CD4-positive, CD25-positive, alpha-beta regulatory T cell (primary cell): ENCODE data around the gene PAM. TPM values are rescaled to one million over a fixed set of nuclear protein-coding genes. Genes with fewer than 3 reads are reported as not detected.
A peak's percentile ranks its signal among the peaks of the same experiment; 100 is the strongest.

ENCODE experiments used
- ATAC-seq, 2 donors: fragments of 150-1000 bp; cut with Tn5 transposase; one replicate each; pipeline ENCODE4 v1.10.0; 2021; ENCODE audit warnings: low read depth in 2 of 2, moderate number of reproducible peaks in 2 of 2, moderate library complexity in 1 of 2
- DNase-seq, 3 donors: peaks; one replicate each; pipeline versions ENCODE4 v3.0.0 to v3.0.0-alpha.2; 2012 to 2022; ENCODE audit warnings: mixed read lengths in 1 of 3
- H3K27ac ChIP-seq: one replicate; pipeline ENCODE4 v1.7.0; 2013; ENCODE audit warnings: mild to moderate bottlenecking, low read length; ENCODE audit not compliant: insufficient read depth, poor library complexity, severe bottlenecking
- H3K27me3 ChIP-seq: one replicate; pipeline ENCODE4 v1.7.0; 2013; ENCODE audit warnings: low read length; ENCODE audit not compliant: control insufficient read depth, insufficient read depth
- H3K36me3 ChIP-seq: one replicate; pipeline ENCODE4 v1.7.0; 2013; ENCODE audit warnings: mild to moderate bottlenecking, low read length, moderate library complexity; ENCODE audit not compliant: control insufficient read depth, insufficient read depth
- H3K4me1 ChIP-seq: 2 replicates; pipeline ENCODE4 v1.7.0; 2013; ENCODE audit warnings: mild to moderate bottlenecking, low read length; ENCODE audit not compliant: insufficient read depth, control insufficient read depth, poor library complexity, severe bottlenecking
- H3K4me3 ChIP-seq: one replicate; pipeline ENCODE4 v1.7.0; 2013; ENCODE audit warnings: low read depth, mild to moderate bottlenecking, low read length, moderate library complexity
- H3K9me3 ChIP-seq, 2 experiments: 1 replicate in 1 of 2; 2 replicates in 1 of 2; pipeline ENCODE4 v1.7.0; 2013; ENCODE audit warnings: low read length in 2 of 2, mild to moderate bottlenecking in 1 of 2, moderate library complexity in 1 of 2; ENCODE audit not compliant: control insufficient read depth in 2 of 2
- H3K27ac Mint-ChIP-seq, 3 donors: one replicate each; pipeline ENCODE4 v1.8.0; 2020 to 2022; ENCODE audit warnings: mild to moderate bottlenecking in 3 of 3, mixed read lengths in 3 of 3, moderate library complexity in 2 of 3
- H3K27me3 Mint-ChIP-seq: one replicate; pipeline ENCODE4 v1.8.0; 2022; ENCODE audit warnings: mild to moderate bottlenecking, mixed read lengths
- H3K36me3 Mint-ChIP-seq: one replicate; pipeline ENCODE4 v1.8.0; 2020; ENCODE audit warnings: mixed read lengths
- H3K4me1 Mint-ChIP-seq, 4 donors: one replicate each; pipeline ENCODE4 v1.8.0; 2020 to 2022; ENCODE audit warnings: mixed read lengths in 4 of 4, mild to moderate bottlenecking in 1 of 4
- H3K4me3 Mint-ChIP-seq, 4 donors: one replicate each; pipeline ENCODE4 v1.8.0; 2020 to 2022; ENCODE audit warnings: mild to moderate bottlenecking in 4 of 4, mixed read lengths in 4 of 4, moderate library complexity in 3 of 4
- H3K9me3 Mint-ChIP-seq, 7 donors: one replicate each; pipeline ENCODE4 v1.8.0; 2020 to 2022; ENCODE audit warnings: mixed read lengths in 7 of 7, mild to moderate bottlenecking in 3 of 7, moderate library complexity in 2 of 7
- polyA plus RNA-seq, 4 donors: library from polyadenylated mRNA; unstranded; fragments of 300-500 nt; fragmentation: Illumina TruSeq; gene quantifications; one replicate each; pipeline ENCODE4 v1.2.3, GENCODE V29; 2021
- total RNA-seq: library from RNA; stranded (reverse); gene quantifications from one replicate; pipeline ENCODE4 v1.2.3, GENCODE V29; 2022

The PAM gene
- total and polyA plus RNA-seq, 5 donors from 2014 or later: 22.9 to 60.0 (median 34.7) TPM

- Histone ChIP-seq H3K27ac (no peak overlapping the region), H3K4me1 (no peaks in the 10 kb centered on the region), H3K27me3 (no peaks in the 10 kb centered on the region), H3K4me3 (no peak overlapping the region), H3K9me3 (no peaks in the 10 kb centered on the region), H3K36me3 (peaks cover 3% of the 10 kb centered on the region)
- Mint-ChIP-seq H3K9me3 (no peaks in the 10 kb centered on the region), H3K27ac (no peak overlapping the region), H3K27me3 (no peaks in the 10 kb centered on the region), H3K4me3 (no peak overlapping the region), H3K4me1 (peaks cover 0 to 11% (median 3%) of the 10 kb centered on the region in 4 donors), H3K36me3 (peaks cover 14% of the 10 kb centered on the region)
- no peak for ATAC-seq
- no peak for DNase-seq
Observed at GRCh38 chr5:102974177-102974576, 219.1 kb downstream of the PAM start.

- ATAC-seq (no peak), DNase-seq (no peak)
- Mint-ChIP-seq H3K4me1 (peaks cover 0 to 7% (median 3%) of the 10 kb centered on the region in 4 donors), H3K9me3 (no peaks in the 10 kb centered on the region), H3K36me3 (peaks cover 14% of the 10 kb centered on the region), H3K4me3 (no peak overlapping the region), H3K27me3 (no peaks in the 10 kb centered on the region), H3K27ac (no peak overlapping the region)
- Histone ChIP-seq H3K27me3 (no peaks in the 10 kb centered on the region), H3K36me3 (peaks cover 3% of the 10 kb centered on the region), H3K4me1 (no peaks in the 10 kb centered on the region), H3K9me3 (no peaks in the 10 kb centered on the region), H3K27ac (no peak overlapping the region), H3K4me3 (no peak overlapping the region)
Observed at GRCh38 chr5:102975045-102975444, 219.9 kb downstream of the PAM start.

- Histone ChIP-seq H3K4me1 (no peaks in the 10 kb centered on the region), H3K27ac (no peak overlapping the region), H3K36me3 (peaks cover 3% of the 10 kb centered on the region), H3K27me3 (no peaks in the 10 kb centered on the region), H3K9me3 (no peaks in the 10 kb centered on the region), H3K4me3 (no peak overlapping the region)
- Mint-ChIP-seq H3K4me3 (no peak overlapping the region), H3K9me3 (no peaks in the 10 kb centered on the region), H3K36me3 (peaks cover 14% of the 10 kb centered on the region), H3K4me1 (peaks cover 0 to 7% (median 3%) of the 10 kb centered on the region in 4 donors), H3K27ac (no peak overlapping the region), H3K27me3 (no peaks in the 10 kb centered on the region)
- DNase-seq (no peak), ATAC-seq (no peak)
Observed at GRCh38 chr5:102975457-102976182, 220.5 kb downstream of the PAM start.

- H3K9me3 Mint-ChIP-seq: peaks cover 1 to 21% (median 6%) of the 10 kb centered on the region in 7 donors
- H3K36me3 Mint-ChIP-seq: peaks cover 22% of the 10 kb centered on the region
- peak overlapping the region in 1 of 4 donors; percentile 18 for H3K4me3 Mint-ChIP-seq
- no peaks in the 10 kb centered on the region for H3K4me1 Mint-ChIP-seq
- no peak overlapping the region for H3K27ac Mint-ChIP-seq
- Histone ChIP-seq H3K4me1 (no peaks in the 10 kb centered on the region), H3K27me3 (no peaks in the 10 kb centered on the region), H3K9me3 (peaks cover 0 to 5% of the 10 kb centered on the region in 2 experiments), H3K27ac (no peak overlapping the region), H3K36me3 (peaks cover 3% of the 10 kb centered on the region), H3K4me3 (no peak overlapping the region)
- DNase-seq: no peak
- no peaks in the 10 kb centered on the region for H3K27me3 Mint-ChIP-seq
- ATAC-seq: no peak
Observed at GRCh38 chr5:102981957-102982635, 227.0 kb downstream of the PAM start.

GRCh38 chr5:102986074-102986473, 231.0 kb downstream of the PAM start:
- H3K4me3 Mint-ChIP-seq: no peak overlapping the region
- H3K27me3 Mint-ChIP-seq: no peaks in the 10 kb centered on the region
- H3K4me1 ChIP-seq: no peaks in the 10 kb centered on the region
- peaks cover 0 to 5% of the 10 kb centered on the region in 2 experiments for H3K9me3 ChIP-seq
- H3K36me3 ChIP-seq: no peaks in the 10 kb centered on the region
- H3K4me1 Mint-ChIP-seq: no peaks in the 10 kb centered on the region
- peaks cover 1 to 21% (median 6%) of the 10 kb centered on the region in 7 donors for H3K9me3 Mint-ChIP-seq
- no peak for ATAC-seq
- no peak for DNase-seq
- H3K27ac ChIP-seq: no peak overlapping the region
- H3K36me3 Mint-ChIP-seq: peaks cover 18% of the 10 kb centered on the region
- H3K27me3 ChIP-seq: no peaks in the 10 kb centered on the region
- no peak overlapping the region for H3K4me3 ChIP-seq
- H3K27ac Mint-ChIP-seq: no peak overlapping the region

- no peaks in the 10 kb centered on the region for H3K36me3 ChIP-seq
- H3K27me3 ChIP-seq: no peaks in the 10 kb centered on the region
- peaks cover 0 to 14% (median 4%) of the 10 kb centered on the region in 7 donors for H3K9me3 Mint-ChIP-seq
- no peak overlapping the region for H3K4me3 Mint-ChIP-seq
- no peak for DNase-seq
- no peak overlapping the region for H3K27ac Mint-ChIP-seq
- no peaks in the 10 kb centered on the region for H3K9me3 ChIP-seq
- no peak overlapping the region for H3K27ac ChIP-seq
- H3K36me3 Mint-ChIP-seq: peaks cover 11% of the 10 kb centered on the region
- no peak for ATAC-seq
- no peak overlapping the region for H3K4me3 ChIP-seq
- H3K27me3 Mint-ChIP-seq: no peaks in the 10 kb centered on the region
- no peaks in the 10 kb centered on the region for H3K4me1 ChIP-seq
- peaks cover 0 to 4% (median 0%) of the 10 kb centered on the region in 4 donors for H3K4me1 Mint-ChIP-seq
Observed at GRCh38 chr5:102988459-102988858, 233.4 kb downstream of the PAM start.

- Histone ChIP-seq H3K9me3 (no peaks in the 10 kb centered on the region), H3K27ac (no peak overlapping the region), H3K27me3 (no peaks in the 10 kb centered on the region), H3K4me3 (no peak overlapping the region), H3K4me1 (no peaks in the 10 kb centered on the region), H3K36me3 (no peaks in the 10 kb centered on the region)
- Mint-ChIP-seq H3K9me3 (peaks cover 0 to 2% (median 0%) of the 10 kb centered on the region in 7 donors), H3K4me3 (no peak overlapping the region), H3K27ac (no peak overlapping the region), H3K27me3 (no peaks in the 10 kb centered on the region), H3K36me3 (peaks cover 20% of the 10 kb centered on the region), H3K4me1 (peaks cover 6 to 12% (median 8%) of the 10 kb centered on the region in 4 donors)
- ATAC-seq (no peak), DNase-seq (no peak)
Observed at GRCh38 chr5:102991802-102992201, 236.7 kb downstream of the PAM start.
